Measurements from ENCODE around the gene ELP1.

GRCh38 chr9:108842610-108843295, 91.2 kb downstream of the ELP1 start:
- TF ChIP-seq CTCF (conservative IDR thresholded peaks at IDR 0.05; ENCODE audit: low read depth in 2 of 2), result no peak
- TF ChIP-seq JUNB (IDR thresholded peaks at IDR 0.05; ENCODE audit: unreplicated experiment), result no peak
- TF ChIP-seq, protein P1, sequence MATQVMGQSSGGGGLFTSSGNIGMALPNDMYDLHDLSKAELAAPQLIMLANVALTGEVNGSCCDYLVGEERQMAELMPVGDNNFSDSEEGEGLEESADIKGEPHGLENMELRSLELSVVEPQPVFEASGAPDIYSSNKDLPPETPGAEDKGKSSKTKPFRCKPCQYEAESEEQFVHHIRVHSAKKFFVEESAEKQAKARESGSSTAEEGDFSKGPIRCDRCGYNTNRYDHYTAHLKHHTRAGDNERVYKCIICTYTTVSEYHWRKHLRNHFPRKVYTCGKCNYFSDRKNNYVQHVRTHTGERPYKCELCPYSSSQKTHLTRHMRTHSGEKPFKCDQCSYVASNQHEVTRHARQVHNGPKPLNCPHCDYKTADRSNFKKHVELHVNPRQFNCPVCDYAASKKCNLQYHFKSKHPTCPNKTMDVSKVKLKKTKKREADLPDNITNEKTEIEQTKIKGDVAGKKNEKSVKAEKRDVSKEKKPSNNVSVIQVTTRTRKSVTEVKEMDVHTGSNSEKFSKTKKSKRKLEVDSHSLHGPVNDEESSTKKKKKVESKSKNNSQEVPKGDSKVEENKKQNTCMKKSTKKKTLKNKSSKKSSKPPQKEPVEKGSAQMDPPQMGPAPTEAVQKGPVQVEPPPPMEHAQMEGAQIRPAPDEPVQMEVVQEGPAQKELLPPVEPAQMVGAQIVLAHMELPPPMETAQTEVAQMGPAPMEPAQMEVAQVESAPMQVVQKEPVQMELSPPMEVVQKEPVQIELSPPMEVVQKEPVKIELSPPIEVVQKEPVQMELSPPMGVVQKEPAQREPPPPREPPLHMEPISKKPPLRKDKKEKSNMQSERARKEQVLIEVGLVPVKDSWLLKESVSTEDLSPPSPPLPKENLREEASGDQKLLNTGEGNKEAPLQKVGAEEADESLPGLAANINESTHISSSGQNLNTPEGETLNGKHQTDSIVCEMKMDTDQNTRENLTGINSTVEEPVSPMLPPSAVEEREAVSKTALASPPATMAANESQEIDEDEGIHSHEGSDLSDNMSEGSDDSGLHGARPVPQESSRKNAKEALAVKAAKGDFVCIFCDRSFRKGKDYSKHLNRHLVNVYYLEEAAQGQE (IDR thresholded peaks at IDR 0.05; ENCODE audit: unreplicated experiment), result no peak
- TF ChIP-seq EZH2phosphoT487 (IDR thresholded peaks at IDR 0.05; ENCODE audit: unreplicated experiment), result no peak
- TF ChIP-seq, protein P2, sequence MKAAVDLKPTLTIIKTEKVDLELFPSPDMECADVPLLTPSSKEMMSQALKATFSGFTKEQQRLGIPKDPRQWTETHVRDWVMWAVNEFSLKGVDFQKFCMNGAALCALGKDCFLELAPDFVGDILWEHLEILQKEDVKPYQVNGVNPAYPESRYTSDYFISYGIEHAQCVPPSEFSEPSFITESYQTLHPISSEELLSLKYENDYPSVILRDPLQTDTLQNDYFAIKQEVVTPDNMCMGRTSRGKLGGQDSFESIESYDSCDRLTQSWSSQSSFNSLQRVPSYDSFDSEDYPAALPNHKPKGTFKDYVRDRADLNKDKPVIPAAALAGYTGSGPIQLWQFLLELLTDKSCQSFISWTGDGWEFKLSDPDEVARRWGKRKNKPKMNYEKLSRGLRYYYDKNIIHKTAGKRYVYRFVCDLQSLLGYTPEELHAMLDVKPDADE (IDR thresholded peaks at IDR 0.05), result no peak
- no peak for TF ChIP-seq EZH2 (IDR thresholded peaks at IDR 0.05; ENCODE audit: low read depth, unreplicated experiment)
- no peak for TF ChIP-seq STAT1 (IDR thresholded peaks at IDR 0.05; ENCODE audit: unreplicated experiment)
- TF ChIP-seq POLR2AphosphoS5 (IDR thresholded peaks at IDR 0.05; ENCODE audit: low read depth), result no peak
- TF ChIP-seq CREB1 (CRISPR knock-in tag; IDR thresholded peaks at IDR 0.05; ENCODE audit: low read depth), result no peak
- no peak for TF ChIP-seq ZNF114 (CRISPR knock-in tag; IDR thresholded peaks at IDR 0.05)

Data from GM23338 (cell line).